ENCODE results near the gene NOM1.

- TF ChIP-seq CTCF (IDR thresholded peaks at IDR 0.05) (no peak), REST (IDR thresholded peaks at IDR 0.05) (no peak), PHF8 (IDR thresholded peaks at IDR 0.05; ENCODE audit: borderline replicate concordance, low read depth) (no peak), POLR2A (IDR thresholded peaks at IDR 0.05; ENCODE audit: low read length) (no peak), MAZ (IDR thresholded peaks at IDR 0.05; ENCODE audit: borderline replicate concordance, low read depth, low read length) (no peak), MYC (IDR thresholded peaks at IDR 0.05; ENCODE audit: borderline replicate concordance, low read length) (no peak), RCOR1 (IDR thresholded peaks at IDR 0.05; ENCODE audit: low read depth, low read length) (no peak), JUN (IDR thresholded peaks at IDR 0.05) (no peak), RAD21 (conservative IDR thresholded peaks at IDR 0.05 in 1 of 2, IDR thresholded peaks at IDR 0.05 in 1 of 2) (no peak), JUNB (IDR thresholded peaks at IDR 0.05) (no peak), ZC3H11A (IDR thresholded peaks at IDR 0.05) (no peak), FOXS1 (CRISPR knock-in tag; IDR thresholded peaks at IDR 0.05) (no peak)
Measured at GRCh38 chr7:156941393-156942182, 7.9 kb upstream of the NOM1 start.

Measured in A549 (cell line).